LHCN-M2 (cell line): ENCODE data around the gene AJAP1. TPM values are rescaled to one million over a fixed set of nuclear protein-coding genes. Genes with fewer than 3 reads are reported as not detected.

Experiments used
- DNase-seq: peaks from one replicate; pipeline ENCODE4 v3.0.0-alpha.2; 2012; ENCODE audit warnings: low read depth
- total RNA-seq: library from RNA; depleted of rRNA; stranded (reverse); fragments of >200 nt; gene quantifications from 2 replicates; pipeline ENCODE4 v1.2.3, GENCODE V29; 2014

AJAP1 gene
- total RNA-seq, 1 experiment from 2014 or later = not detected

DNA sequence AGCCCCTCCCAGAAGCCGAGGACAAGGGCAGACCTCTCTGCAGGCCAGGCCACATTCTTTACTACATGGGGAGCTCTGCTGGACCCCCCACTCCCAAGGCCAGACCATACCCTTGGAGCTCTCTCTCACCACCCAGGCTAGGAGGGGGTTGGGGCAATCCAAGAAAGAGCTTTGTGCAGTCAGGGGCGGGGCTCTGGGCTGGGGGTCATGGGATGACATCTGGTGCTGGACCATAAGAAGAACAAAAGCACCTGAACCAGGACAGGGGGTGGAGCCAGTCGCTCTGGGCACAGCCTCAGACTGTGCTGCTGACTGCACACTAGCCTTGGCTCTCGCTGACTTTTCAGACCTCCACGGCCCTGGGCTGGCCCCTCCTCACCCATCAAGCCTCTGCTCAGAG, 23.1 kb upstream of the AJAP1 start:
- DNase-seq = no peak

DNA sequence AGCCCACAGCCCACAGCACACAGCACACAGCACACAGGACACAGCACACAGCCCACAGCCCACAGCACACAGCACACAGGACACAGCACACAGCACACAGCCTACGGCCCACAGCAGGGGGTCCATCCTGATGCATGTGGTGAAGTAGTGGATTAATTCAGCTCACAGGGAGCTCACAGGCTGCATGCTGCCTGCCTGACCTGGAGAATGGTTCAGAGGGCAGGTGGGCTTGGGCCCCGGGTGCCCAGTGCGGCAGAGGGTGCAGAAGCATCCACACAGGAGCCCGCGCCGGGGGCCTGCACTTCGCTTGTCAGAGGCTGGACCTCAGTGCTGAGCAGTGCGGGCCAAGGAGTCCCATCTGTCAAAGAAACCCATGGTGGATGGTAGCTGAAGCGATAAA, 21.1 kb upstream of the AJAP1 start:
- no peak for DNase-seq

DNA sequence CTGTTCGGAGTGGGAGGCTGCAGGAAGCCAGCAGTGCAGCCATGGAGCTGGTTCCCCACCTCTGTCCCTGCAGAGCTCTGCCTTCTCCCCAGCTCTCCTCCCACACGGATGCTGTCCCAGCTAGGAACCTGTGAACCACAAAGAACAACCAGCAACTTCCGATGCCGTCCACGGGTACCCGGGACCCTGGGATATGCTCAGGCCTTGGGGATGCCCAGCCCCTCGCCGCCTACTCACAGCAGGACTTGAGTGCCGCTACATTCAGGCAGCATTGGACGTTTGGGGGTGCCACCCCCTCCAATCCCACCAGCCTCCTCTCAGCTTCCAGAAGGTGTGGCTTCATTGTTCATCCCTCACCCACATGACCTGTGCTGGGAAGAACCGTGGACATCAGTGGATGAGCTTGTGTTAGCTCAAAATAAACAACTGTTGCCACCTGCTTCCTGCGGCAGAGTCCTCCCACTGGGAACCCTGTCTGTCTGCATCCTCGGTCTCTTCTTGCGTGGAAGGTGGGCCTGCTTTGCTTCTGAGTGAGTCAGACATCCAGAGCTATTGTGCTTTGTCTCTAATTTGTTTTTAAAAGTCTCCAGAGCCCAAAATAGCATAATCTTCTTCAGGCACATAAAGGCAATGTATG, 20.1 kb upstream of the AJAP1 start:
- no peak for DNase-seq

DNA sequence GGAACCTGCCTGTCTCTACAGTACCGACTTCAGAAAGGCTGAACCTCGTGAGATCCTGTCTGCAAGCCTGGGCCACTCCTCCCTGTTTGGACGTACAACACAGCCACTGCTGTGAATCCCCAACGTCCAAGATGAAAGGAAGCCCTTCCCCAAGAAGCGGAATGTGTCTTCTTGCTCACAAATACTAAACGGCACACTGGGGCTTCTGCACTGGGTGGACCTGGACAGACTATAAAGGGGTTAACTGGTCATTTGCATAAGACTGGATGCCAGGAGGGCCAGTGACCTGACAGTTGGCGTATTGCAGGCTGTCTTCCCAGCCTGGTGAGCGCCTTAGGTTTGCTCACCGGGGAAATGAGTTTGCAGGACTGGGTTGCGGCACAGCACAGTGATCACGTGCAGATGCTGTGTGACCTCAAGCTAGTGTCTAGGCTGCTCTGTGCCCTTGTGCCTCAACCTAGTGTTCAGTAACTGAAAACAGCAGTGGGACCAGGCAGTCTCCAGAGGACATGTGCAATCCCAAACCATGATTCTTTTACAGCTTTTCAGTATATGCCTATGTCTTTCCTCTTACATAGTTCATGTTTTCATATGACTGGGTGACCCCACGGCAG, 19.5 kb upstream of the AJAP1 start:
- DNase-seq = no peak

DNA sequence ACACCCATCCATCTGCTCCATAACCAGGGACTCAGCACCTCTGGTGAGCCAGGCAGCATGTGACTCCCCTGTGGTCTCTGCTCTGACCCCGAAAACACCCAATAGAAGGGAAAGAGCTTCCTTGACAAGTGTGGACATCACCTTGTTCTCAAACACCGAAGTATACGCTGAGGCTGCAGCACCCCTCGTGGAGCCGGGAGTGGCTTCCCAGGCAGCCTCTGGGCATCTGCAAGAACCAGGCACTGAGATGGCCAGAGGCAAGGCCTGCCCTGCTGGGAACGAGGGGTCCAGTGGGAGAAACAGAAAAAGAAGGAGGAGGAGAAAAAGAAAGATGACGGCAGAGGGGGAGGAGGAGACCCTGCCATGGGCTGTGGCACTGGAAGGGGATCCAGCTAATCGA, 18.2 kb upstream of the AJAP1 start:
- DNase-seq = no peak

DNA sequence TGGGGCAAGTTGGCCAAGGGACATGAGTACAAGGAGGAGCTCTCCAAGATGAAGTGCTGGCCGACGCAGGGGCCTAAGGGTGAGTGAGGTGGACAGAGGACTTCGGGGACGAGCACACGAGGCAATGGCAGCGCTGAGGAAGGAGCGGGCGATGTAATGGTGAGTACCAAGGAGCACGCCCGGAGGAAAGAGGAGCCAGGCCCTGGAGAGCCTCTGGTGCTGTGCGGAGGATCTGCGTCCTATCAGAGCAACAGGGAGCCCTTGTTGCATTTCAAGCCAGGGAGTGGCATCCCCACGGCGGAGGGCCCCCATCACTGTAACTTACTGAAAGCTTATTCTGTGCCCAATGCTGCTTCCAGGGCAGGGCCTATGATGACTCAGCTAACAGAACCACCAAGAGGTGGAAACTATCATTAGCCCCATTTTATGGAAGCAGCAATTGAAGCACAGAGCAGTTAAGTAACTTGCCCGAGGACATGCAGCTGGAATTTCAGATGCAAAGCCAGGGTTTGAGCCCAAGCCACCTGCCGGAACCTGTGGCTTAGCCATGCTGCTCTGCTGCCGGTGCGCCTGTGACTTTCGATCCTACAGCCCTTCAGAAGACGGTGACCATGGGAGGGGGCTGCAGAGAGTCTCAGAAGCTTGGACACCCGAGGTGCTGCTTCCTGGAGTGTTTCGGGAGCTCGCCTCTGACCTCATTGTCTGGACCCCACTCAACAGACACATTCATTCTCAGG, 17.6 kb upstream of the AJAP1 start:
- no peak for DNase-seq

DNA sequence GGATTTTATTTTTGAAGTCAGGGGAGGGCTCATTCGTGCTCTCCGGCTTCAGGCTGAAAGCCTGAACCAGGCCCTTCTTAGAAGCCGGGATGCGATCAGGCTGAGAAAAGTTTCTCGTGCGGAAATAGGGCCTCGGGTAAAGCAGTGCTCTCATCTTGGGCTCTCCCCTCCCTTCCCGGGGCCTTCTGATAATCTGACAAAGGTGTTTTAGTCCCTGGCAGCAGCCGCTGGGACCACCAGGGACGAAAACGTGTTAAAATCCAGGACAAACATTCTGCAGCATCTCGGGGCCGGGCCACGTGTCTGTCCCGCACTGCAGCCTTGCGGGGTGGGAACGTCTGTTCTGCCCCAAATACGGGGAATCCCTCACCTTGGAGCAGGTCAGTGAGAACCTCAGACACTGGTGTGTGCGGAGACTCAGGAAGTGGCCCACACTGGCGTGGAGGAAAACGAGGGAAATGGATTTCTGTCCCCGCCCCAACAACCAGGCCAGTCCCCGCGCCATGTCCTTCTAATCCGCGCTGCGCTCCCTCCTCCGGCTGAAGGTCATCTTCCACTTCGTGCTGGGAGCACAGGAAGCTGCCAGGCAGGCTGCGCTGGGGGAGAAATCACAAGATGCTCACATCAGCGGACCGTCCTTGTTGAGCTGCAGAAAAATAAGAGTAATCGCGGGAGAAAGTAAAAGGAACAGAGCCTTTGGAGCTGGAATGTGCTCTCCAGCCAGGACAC, 16.6 kb upstream of the AJAP1 start:
- DNase-seq = no peak

DNA sequence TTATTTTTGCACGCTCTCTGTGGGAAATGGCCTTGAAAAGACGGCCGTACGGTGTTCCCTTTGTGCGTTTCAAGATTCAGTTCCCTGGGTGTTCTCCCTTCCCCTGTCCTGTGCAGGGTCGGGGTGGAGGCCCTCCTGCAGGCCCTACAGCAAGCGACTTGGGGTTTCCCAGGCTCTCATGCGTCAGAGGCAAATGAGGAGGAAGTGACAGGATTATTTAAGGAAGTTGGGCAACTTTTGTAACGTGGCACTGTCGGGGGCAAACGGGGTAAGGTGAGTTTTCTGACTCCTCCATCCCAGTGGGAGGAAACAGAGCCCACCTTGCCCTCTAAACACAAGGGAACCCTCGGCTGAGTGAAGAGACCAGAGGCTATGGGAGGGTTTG, 16.1 kb upstream of the AJAP1 start:
- no peak for DNase-seq

DNA sequence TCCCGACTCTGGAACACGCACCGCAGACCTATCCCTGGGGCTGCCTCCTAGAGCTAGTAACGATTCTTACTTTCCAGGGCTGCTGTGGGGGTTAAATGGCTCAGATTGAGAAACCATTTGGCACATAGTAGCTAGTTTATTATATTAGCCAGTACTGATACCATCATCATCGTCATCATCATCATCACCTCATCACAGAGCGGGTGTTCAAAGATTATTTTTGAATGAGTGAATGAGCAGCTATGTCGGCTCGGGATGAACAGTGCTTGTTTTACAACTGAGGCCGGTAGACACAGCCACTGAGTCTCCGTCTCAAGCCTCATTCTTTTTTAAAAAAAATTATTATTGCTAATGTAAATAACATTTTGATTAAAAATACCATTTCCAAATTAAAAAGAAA, 13.5 kb upstream of the AJAP1 start:
- no peak for DNase-seq

DNA sequence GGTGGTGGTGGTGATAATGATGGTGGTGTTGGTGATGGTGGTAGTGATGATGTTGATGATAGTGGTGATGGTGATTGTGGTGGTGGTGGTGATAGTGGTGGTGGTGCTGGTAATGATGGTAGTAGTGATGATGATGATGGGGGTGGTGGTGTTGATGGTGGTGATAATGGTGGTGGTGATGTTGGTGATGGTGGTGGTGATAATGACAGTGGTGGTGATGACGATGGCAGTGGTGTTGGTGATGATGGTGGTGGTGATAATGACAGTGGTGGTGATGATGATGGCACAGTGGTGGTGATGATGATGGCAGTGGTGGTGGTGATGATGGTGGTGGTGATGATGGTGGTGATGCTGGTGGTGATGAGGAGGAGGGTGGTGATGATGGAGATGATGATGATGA, 7.0 kb upstream of the AJAP1 start:
- DNase-seq = no peak

DNA sequence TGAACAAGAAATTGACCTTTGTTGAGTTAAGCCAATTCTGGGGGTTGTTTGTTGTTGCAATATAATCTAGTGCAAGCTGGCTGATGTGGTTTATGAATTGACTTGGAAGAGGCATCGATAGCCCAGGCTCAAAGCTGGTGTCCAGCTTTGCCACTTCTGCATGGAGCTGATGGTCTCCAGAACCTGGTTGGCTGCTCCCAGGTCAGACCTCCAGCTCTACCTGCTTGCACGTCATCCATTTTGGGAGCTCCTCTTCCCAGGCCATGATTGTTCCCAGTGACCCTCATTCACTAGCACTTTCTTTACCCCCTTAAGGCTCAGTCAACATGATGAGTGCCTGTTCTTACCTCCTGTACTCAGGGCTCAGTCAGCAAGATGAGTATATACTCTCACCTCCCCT, 5.8 kb upstream of the AJAP1 start:
- DNase-seq = no peak

DNA sequence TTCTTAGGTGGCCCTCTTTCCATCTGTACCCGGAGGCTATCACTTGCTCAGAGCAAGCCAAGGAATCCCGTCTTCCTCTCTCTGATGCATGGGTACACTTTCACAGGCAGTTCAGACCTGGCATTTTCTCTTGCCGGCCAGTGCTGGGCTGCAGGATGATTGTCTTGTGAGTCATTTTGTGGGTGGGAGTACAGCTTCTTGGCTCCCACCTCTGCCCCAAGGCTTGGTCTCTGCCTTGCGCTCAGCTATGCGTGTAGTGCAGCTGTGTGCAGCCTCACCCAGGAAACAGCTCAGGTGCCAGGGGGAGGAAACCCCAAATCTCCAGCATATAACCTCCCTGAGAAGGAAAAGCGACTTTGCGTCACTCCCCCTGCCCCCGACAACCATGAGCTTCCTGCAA, 3.9 kb upstream of the AJAP1 start:
- DNase-seq = no peak

DNA sequence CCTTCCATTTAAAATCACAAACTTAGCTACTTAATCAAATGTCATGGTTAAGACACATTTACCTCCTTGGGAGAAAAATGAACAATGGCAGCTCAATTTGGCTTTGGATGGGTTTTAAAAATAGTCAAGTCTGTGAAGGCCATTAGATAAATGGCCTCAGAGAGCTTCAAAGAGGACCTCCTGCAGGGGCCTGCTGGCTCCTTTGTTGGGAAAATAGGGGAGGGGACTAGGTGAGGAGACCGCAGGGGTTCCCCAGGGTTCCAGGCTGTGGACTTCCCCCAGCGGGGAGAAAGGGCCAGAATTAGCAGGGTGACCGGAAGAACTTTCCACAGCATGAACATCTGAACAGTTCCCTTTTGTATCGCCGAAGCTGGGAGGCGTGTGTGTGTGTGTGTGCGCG, 3.4 kb upstream of the AJAP1 start:
- no peak for DNase-seq

DNA sequence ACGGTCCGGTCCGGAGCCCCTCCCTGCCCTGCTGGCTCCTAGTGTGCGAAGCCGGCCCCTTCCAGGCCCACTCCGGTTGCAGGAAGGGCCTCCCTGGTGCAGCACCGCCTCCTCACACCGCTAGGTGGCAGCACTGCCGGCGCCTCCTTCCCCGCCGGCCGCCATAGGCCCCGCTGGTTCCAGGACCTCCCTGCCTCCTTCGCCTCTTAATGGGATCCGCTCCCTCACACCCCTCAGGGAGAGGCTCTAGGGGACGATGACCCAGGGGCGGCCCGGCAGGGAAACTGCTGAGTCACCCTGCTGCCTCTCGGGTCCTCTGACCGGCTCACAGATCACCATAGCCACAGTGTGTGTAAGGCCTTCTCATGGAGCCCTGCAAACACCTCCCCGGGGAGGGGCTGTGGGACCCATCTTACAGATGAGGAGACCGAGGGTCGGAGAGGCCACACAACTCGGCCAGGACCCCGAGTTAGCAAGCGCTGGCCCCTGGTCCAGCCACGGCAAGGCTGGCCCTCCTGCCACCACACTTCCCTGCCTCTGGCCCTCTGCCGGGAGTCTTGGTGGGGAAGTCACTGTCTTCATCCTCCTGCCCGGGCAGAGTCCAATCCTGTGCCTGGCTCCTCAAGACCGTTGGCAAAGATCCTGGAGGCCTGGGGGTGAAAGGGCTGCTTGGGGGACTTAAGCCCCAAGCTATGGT, 1.6 kb upstream of the AJAP1 start:
- no peak for DNase-seq

DNA sequence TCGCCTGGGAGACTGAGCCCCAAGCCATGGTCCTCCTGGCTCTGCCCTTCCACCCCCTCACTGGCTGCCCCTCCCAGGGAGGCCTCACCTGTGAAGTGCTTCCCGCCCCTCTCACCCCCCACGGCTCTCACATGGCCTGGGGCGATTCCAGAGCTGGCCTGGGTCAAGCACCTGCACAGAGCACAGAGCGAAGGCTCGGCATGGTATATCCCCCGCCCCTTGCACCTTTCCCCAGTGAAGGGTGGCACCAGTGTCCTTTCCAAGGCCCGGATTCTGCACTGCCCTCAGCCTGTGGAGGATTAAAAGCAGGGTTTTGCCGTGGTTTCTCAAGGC, 1.1 kb upstream of the AJAP1 start:
- no peak for DNase-seq

DNA sequence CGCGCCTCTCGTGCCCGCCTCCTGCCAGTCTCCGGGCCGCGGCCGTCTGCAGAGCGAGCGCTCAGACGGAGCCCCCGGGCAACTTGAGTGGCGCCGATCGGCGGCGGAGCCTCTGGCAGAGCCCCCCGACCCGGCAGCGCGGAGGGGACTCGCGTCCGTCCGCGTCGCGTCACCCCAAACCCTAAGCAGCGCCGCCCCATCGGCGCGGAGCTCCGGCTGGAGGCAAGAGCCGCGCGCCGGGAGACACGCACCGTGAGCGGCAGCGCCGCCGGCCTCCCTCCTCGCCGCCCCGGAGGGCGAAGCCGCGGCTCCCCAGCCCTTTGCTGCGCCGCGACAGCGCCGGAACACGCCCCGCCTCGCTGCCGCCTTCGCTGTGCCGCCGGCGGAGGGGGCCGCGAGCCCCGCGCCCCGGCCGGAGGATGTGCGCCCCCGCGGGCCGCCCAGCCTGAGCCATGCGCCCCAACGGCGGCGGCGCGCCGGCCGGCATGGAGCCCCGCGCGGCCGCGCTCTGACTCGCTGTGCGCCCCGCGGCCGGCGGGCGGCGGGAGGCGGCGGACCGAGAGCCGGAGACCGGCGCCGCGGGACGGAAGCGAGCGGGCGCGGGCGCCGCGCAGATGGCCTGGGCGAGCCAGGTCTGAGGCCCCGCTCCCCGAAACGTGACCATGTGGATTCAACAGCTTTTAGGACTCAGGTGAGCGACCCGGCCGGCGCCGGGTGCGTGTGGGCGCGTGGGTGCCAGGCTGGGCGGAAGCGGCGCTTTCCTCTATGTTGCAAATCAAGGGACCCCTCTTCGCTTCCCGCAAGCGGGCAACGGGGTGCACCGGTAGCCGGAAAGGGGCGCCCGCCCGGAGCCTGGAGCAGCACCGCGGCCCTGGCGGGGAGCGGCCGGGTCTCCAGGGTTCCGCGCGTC, 610 bp downstream of the AJAP1 start:
- DNase-seq = no peak

DNA sequence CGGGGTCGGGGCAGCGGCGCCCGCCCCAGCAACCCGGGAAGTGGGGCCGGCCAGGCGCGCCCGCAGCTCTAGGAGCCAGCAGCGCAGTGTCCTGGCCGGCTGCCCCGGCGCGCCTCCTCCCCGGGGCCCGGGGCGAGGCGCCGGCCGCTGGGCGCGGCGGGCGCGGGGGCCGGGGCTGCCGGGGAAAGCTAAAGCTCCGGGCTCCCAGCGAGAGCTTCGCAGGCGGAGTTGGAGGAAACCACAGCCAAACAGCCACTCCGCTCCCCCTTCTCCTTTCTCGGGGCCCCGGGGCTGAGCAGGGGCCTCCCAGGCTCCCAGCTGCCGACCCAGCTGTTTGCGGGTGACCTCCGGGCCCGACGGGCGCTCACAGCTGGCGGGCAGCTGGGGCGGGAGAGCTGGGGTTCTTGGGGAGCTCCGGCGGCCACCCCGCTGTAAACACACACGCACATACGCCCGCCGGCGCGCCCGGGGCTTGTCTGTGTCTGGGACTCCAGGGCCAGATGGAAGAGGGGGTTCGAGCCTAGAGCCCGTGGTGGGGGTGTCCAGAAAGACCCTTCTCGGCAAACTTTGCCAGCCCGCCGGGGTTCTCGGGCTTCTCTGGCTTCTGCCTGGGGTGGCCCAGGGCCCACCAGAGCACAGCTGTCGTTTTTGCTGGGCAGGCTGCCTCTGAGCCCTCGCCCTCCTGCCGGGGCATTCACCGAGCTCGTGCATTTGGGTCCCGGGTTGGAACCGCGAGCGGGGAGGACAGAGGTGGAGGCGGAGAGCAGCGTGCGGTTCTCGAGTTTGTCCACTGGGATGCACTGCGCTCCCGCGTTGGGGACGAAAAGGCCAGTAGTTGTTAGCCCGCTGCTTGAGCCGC, 1.5 kb downstream of the AJAP1 start:
- DNase-seq = no peak

DNA sequence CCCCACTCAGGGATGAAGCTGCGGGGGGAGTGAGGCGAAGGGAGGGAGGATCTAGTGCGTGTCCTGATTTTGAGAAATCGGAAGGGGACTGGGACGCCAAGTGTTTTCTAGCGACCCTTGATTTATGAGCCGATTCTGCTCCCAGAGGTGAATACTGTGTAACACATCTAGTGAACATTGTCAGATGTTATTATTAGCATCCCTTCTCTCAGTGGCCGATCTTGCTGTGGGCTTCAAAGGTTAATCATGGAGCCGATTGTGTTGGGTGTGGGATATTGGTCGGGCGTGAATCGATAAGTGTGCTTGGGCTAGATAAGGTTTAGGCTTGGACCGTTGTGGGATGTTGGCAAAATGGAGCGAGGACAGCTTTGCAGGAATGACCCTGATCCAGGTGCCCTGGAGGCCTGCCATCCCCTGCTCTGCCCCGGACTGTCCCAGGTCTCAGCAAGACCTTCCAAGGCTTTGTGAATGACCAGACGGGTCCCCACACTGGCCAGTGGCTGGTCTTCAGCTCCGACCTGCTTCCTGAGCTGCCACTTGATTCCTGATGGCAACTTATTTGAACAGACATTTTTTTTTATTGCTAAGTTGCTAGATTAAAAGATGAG, 2.2 kb downstream of the AJAP1 start:
- DNase-seq = no peak

DNA sequence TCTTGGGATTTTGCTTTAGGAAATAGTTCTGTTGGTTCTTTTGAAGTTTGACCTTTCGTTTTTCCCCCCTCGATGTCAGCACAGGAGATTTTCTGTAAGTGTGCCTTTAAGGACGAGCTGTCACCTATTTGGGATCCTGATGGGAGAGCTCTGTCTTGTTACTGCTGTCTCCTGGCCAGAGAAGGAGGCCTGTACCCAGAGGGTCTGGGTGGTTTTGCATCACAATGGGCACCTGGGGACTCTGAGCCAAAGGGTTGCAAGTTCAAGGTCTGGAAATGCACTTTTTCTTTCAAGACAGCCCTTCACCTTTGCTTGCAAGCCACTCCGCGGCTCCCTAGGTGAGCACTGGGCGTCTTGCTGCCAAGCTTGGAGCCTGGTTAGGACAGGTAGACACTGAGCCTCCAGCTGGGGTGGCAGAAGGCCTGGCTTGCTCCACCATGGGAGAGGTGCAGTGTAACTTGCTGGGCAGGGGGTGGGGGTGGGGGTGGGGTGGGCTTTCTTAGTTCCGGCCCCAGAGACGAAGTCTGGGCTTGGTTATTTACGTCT, 2.9 kb downstream of the AJAP1 start:
- no peak for DNase-seq
